Neural cell (in vitro differentiated cells): ENCODE measurements around the gene VWA3B.

Experiments
- CTCF ChIP-seq: fragments of 450-650 bp; IDR thresholded peaks from 2 replicates; pipeline ENCODE4 v1.5.1; 2014; ENCODE audit warnings: antibody characterized with exemption, mild to moderate bottlenecking, moderate library complexity; ENCODE audit not compliant: poor library complexity, severe bottlenecking
- EP300 ChIP-seq: fragments of 450-650 bp; conservative IDR thresholded peaks from 2 replicates; pipeline ENCODE4 v1.6.1; 2014; ENCODE audit warnings: antibody characterized with exemption, mild to moderate bottlenecking, moderate library complexity; ENCODE audit not compliant: poor library complexity, severe bottlenecking
- EZH2 ChIP-seq: fragments of 200-600, 300-800 bp; shearing (Covaris generic), sonication (generic); IDR thresholded peaks from 2 replicates; pipeline ENCODE4 v1.6.1; 2014; ENCODE audit warnings: antibody characterized with exemption, low read length, borderline replicate concordance, mild to moderate bottlenecking; ENCODE audit not compliant: insufficient read depth, poor library complexity, severe bottlenecking
- POLR2AphosphoS5 ChIP-seq: IDR thresholded peaks from 2 replicates; pipeline ENCODE4 v1.6.1; 2012
- REST ChIP-seq: IDR thresholded peaks from 2 replicates; pipeline ENCODE4 v1.6.1; 2012; ENCODE audit warnings: borderline replicate concordance

DNA sequence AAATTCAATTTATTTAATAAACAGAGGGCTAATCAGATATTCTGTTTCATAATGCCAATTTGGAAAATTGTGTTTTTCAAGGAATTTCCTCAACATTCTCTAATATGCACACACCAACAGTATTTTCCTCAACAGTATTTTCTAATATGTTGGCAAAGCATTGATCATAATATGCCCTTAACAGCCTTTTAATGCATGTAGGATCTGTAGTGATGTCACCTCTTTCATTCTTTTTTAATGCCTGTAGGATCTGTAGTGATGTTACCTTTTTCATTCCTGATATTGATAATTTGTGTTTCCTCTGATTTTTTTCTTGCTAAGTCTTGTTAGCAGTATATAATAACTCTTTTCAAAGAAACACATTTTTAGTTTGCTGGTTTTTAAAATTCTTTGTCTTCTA lies 15.9 kb downstream of the VWA3B start:
- TF ChIP-seq CTCF (no peak), EZH2 (no peak), REST (no peak), EP300 (no peak), POLR2AphosphoS5 (no peak)
